HepG2 (cell line): ENCODE results near the gene MGAT2. TPM values are rescaled to one million over a fixed set of nuclear protein-coding genes. Genes with fewer than 3 reads are reported as not detected.

Source experiments
- ARID2 ChIP-seq: sonication (generic); formaldehyde crosslinking; IDR thresholded peaks from 2 replicates; pipeline ENCODE4 v1.8.1; 2022; ENCODE audit warnings: mild to moderate bottlenecking, missing genetic modification reagents, borderline replicate concordance
- CENPT ChIP-seq: sonication (generic); formaldehyde crosslinking; IDR thresholded peaks from 2 replicates; pipeline ENCODE4 v1.8.0; 2022; ENCODE audit warnings: low read depth, mild to moderate bottlenecking, moderate library complexity, missing genetic modification reagents
- CREM ChIP-seq, 2 experiments: sonication (generic) in 1 of 2; formaldehyde crosslinking in 1 of 2; IDR thresholded peaks; 2 replicates each; pipeline versions ENCODE4 v1.4.0 to v1.6.1; 2016 to 2020; ENCODE audit warnings: antibody characterized with exemption in 1 of 2, mild to moderate bottlenecking in 1 of 2, missing genetic modification reagents in 1 of 2
- CTCF ChIP-seq: sonication (generic); formaldehyde crosslinking; IDR thresholded peaks from 2 replicates; pipeline ENCODE4 v1.5.0; 2020; ENCODE audit warnings: mild to moderate bottlenecking, missing genetic modification reagents, moderate library complexity
- HDAC1 ChIP-seq: sonication (generic); formaldehyde crosslinking; IDR thresholded peaks from 2 replicates; pipeline ENCODE4 v1.5.1; 2020; ENCODE audit warnings: mild to moderate bottlenecking, missing genetic modification reagents
- HMG20A ChIP-seq: IDR thresholded peaks from 2 replicates; pipeline ENCODE4 v1.6.1; 2016; ENCODE audit warnings: borderline replicate concordance
- KDM1A ChIP-seq: IDR thresholded peaks from 2 replicates; pipeline ENCODE4 v1.6.1; 2016; ENCODE audit warnings: missing compliant biosample characterization
- KDM3A ChIP-seq: IDR thresholded peaks from 2 replicates; pipeline ENCODE4 v1.6.1; 2018; ENCODE audit warnings: low read depth, missing compliant biosample characterization
- KMT2A ChIP-seq: sonication (generic); formaldehyde crosslinking; IDR thresholded peaks from 2 replicates; pipeline ENCODE4 v1.4.0; 2020; ENCODE audit warnings: missing genetic modification reagents
- MTF1 ChIP-seq: sonication (generic); formaldehyde crosslinking; IDR thresholded peaks from 2 replicates; pipeline ENCODE4 v1.5.0; 2020; ENCODE audit warnings: missing genetic modification reagents
- NPAS2 ChIP-seq: sonication (generic); formaldehyde crosslinking; IDR thresholded peaks from 2 replicates; pipeline ENCODE4 v1.8.0; 2022; ENCODE audit warnings: mild to moderate bottlenecking, missing genetic modification reagents, borderline replicate concordance
- PCBP2 ChIP-seq: fragments of 200-400 bp; formaldehyde crosslinking; optimal IDR thresholded peaks from 2 replicates; pipeline ENCODE3; 2018; ENCODE audit warnings: low read length, low read depth; ENCODE audit not compliant: poor library complexity, severe bottlenecking
- POGK ChIP-seq: sonication (generic); formaldehyde crosslinking; conservative IDR thresholded peaks from 2 replicates; pipeline ENCODE4 v1.8.0; 2022; ENCODE audit warnings: mild to moderate bottlenecking, moderate library complexity, missing genetic modification reagents
- SCMH1 ChIP-seq: sonication (generic); formaldehyde crosslinking; IDR thresholded peaks from 2 replicates; pipeline ENCODE4 v1.9.0; 2021; ENCODE audit warnings: missing genetic modification reagents, mild to moderate bottlenecking, borderline replicate concordance
- SMARCC2 ChIP-seq: fragments of 450-650 bp; IDR thresholded peaks from 2 replicates; pipeline ENCODE4 v1.6.1; 2017; ENCODE audit warnings: antibody characterized with exemption, mild to moderate bottlenecking
- SRSF9 ChIP-seq: fragments of 200-400 bp; formaldehyde crosslinking; IDR thresholded peaks from 2 replicates; pipeline ENCODE4 v1.6.1; 2018; ENCODE audit warnings: borderline replicate concordance, mild to moderate bottlenecking, low read depth, low read length; ENCODE audit not compliant: insufficient read depth, poor library complexity, severe bottlenecking
- SRY ChIP-seq: sonication (generic); formaldehyde crosslinking; IDR thresholded peaks from 2 replicates; pipeline ENCODE4 v1.8.0; 2022; ENCODE audit warnings: mild to moderate bottlenecking, missing genetic modification reagents
- ZBTB3 ChIP-seq: sonication (generic); formaldehyde crosslinking; IDR thresholded peaks from 2 replicates; pipeline ENCODE4 v1.4.0; 2020; ENCODE audit warnings: low read depth, mild to moderate bottlenecking, moderate library complexity, missing genetic modification reagents, borderline replicate concordance
- ZBTB7A ChIP-seq: sonication (generic); formaldehyde crosslinking; IDR thresholded peaks from 2 replicates; pipeline ENCODE4 v1.8.0; 2022; ENCODE audit warnings: mild to moderate bottlenecking, missing genetic modification reagents
- ZNF17 ChIP-seq: sonication (generic); formaldehyde crosslinking; IDR thresholded peaks from 2 replicates; pipeline ENCODE4 v1.5.0; 2020; ENCODE audit warnings: mild to moderate bottlenecking, missing genetic modification reagents
- ZNF263 ChIP-seq: sonication (generic); formaldehyde crosslinking; IDR thresholded peaks from 2 replicates; pipeline ENCODE4 v1.4.0; 2020; ENCODE audit warnings: missing genetic modification reagents
- ZNF781 ChIP-seq: sonication (generic); formaldehyde crosslinking; IDR thresholded peaks from 2 replicates; pipeline ENCODE4 v1.5.1; 2020; ENCODE audit warnings: borderline replicate concordance, mild to moderate bottlenecking, missing genetic modification reagents; ENCODE audit errors: not compliant biosample characterization
- polyA plus RNA-seq, 8 experiments: library from polyadenylated mRNA; depleted of rRNA in 3 of 8; stranded (reverse) in 7 of 8; unstranded in 1 of 8; fragments of >200 nt; fragmentation: Illumina TruSeq in 4 of 8; extraction: Trizol in 4 of 8; gene quantifications; 2 replicates each; pipeline versions ENCODE4 v1.2.1 to v1.2.3, GENCODE V29; 2011 to 2016; ENCODE audit warnings: low read depth in 4 of 8, missing spikeins in 1 of 8, mixed read lengths in 1 of 8; ENCODE audit not compliant: insufficient read depth in 1 of 8
- total RNA-seq, 5 experiments: library from RNA; depleted of rRNA; stranded (reverse); fragments of >200 nt; fragmentation: Illumina TruSeq; extraction: Trizol; gene quantifications; 2 replicates each; pipeline ENCODE4 v1.2.3, GENCODE V29; 2016; ENCODE audit warnings: low read depth in 1 of 5
- TF ChIP-seq, protein P1 (sequence below): sonication (generic); formaldehyde crosslinking; IDR thresholded peaks from 2 replicates; pipeline ENCODE4 v1.5.0; 2020; ENCODE audit warnings: mild to moderate bottlenecking, missing genetic modification reagents

Gene MGAT2
- total and polyA plus RNA-seq, 2 of the 13 experiments (the other 11 are each of a cell fraction or from before 2014, with no cell fraction given): 12.9 to 51.9 TPM

- TF ChIP-seq CREM (IDR thresholded peaks at IDR 0.05) (peak; percentile 65), CREM (CRISPR knock-in tag; IDR thresholded peaks at IDR 0.05) (no peak), ZNF263 (peak; percentile 45; the same call in 1 of the 2 replicates), NPAS2 (CRISPR knock-in tag) (no peak), ZNF781 (CRISPR knock-in tag) (peak; percentile 78), SMARCC2 (no peak), ZBTB7A (no peak), KMT2A (CRISPR knock-in tag) (peak; percentile 95), SRY (CRISPR knock-in tag) (peak; percentile 70; the same call in 1 of the 2 replicates), SCMH1 (CRISPR knock-in tag) (no peak), ZBTB3 (no peak), ZNF17 (CRISPR knock-in tag) (0 out of 2 replicates have a peak, but pooled peaks have one; percentile 37), CENPT (no peak), KDM1A (CRISPR knock-in tag) (no peak), CTCF (CRISPR knock-in tag) (peak; percentile 46), PCBP2 (no peak), ARID2 (peak; percentile 84; the same call in 1 of the 2 replicates), SRSF9 (no peak), MTF1 (CRISPR knock-in tag) (peak; percentile 40; the same call in 1 of the 2 replicates), HMG20A (CRISPR knock-in tag) (no peak), HDAC1 (CRISPR knock-in tag) (peak; percentile 66), POGK (CRISPR knock-in tag) (peak; percentile 56; the same call in 1 of the 2 replicates), KDM3A (peak; percentile 58; the same call in 1 of the 2 replicates)
- TF ChIP-seq, protein P1, sequence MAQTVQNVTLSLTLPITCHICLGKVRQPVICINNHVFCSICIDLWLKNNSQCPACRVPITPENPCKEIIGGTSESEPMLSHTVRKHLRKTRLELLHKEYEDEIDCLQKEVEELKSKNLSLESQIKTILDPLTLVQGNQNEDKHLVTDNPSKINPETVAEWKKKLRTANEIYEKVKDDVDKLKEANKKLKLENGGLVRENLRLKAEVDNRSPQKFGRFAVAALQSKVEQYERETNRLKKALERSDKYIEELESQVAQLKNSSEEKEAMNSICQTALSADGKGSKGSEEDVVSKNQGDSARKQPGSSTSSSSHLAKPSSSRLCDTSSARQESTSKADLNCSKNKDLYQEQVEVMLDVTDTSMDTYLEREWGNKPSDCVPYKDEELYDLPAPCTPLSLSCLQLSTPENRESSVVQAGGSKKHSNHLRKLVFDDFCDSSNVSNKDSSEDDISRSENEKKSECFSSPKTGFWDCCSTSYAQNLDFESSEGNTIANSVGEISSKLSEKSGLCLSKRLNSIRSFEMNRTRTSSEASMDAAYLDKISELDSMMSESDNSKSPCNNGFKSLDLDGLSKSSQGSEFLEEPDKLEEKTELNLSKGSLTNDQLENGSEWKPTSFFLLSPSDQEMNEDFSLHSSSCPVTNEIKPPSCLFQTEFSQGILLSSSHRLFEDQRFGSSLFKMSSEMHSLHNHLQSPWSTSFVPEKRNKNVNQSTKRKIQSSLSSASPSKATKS (CRISPR knock-in tag): no peak
These were observed at the start of gene MGAT2, which contains the start of gene RPL36AL (continued) for GRCh38 chr14:49620182-49621113.
